Hepatocyte (in vitro differentiated cells): ENCODE measurements around the gene REXO2. TPM values are rescaled to one million over a fixed set of nuclear protein-coding genes. Genes with fewer than 3 reads are reported as not detected.
A peak's percentile ranks its signal among the peaks of the same experiment; 100 is the strongest.

Experiments
- DNase-seq: peaks from one replicate; pipeline ENCODE4 v3.0.0-alpha.2; 2016; ENCODE audit warnings: low spot score
- H2AFZ ChIP-seq: fragments of 200-600 bp; sonication (generic); 2 replicates; pipeline ENCODE4 v1.6.0; 2016; ENCODE audit warnings: antibody characterized with exemption, mild to moderate bottlenecking
- H3K27ac ChIP-seq: fragments of 200-600 bp; sonication (generic); 2 replicates; pipeline ENCODE4 v1.5.1; 2016; ENCODE audit warnings: mild to moderate bottlenecking
- H3K27me3 ChIP-seq: fragments of 200-600 bp; sonication (generic); 2 replicates; pipeline ENCODE4 v1.6.1; 2016
- H3K36me3 ChIP-seq: fragments of 200-600 bp; sonication (generic); replicated peaks from 2 replicates; pipeline ENCODE4 v1.5.1; 2016; ENCODE audit warnings: low read depth; ENCODE audit not compliant: insufficient read depth
- H3K4me1 ChIP-seq: fragments of 200-600 bp; sonication (generic); 2 replicates; pipeline ENCODE4 v1.5.1; 2016; ENCODE audit warnings: mild to moderate bottlenecking, moderate library complexity; ENCODE audit not compliant: insufficient read depth
- H3K4me2 ChIP-seq: fragments of 200-600 bp; sonication (generic); 2 replicates; pipeline ENCODE4 v1.6.0; 2016
- H3K4me3 ChIP-seq: fragments of 200-600 bp; sonication (generic); 2 replicates; pipeline ENCODE4 v1.5.1; 2016; ENCODE audit warnings: mild to moderate bottlenecking
- H3K79me2 ChIP-seq: fragments of 200-600 bp; sonication (generic); 2 replicates; pipeline ENCODE4 v1.6.0; 2017; ENCODE audit warnings: mild to moderate bottlenecking
- H3K9me2 ChIP-seq: fragments of 200-600 bp; sonication (generic); replicated peaks from 2 replicates; pipeline ENCODE4 v1.6.0; 2017; ENCODE audit warnings: mild to moderate bottlenecking; ENCODE audit not compliant: insufficient read depth
- H3K9me3 ChIP-seq: fragments of 200-600 bp; sonication (generic); 2 replicates; pipeline ENCODE4 v1.5.1; 2016; ENCODE audit warnings: low read depth, mild to moderate bottlenecking
- H4K20me1 ChIP-seq: fragments of 200-600 bp; sonication (generic); 2 replicates; pipeline ENCODE4 v1.6.0; 2016; ENCODE audit warnings: mild to moderate bottlenecking; ENCODE audit not compliant: insufficient read depth, poor library complexity, severe bottlenecking
- EZH2 ChIP-seq: fragments of 200-600 bp; sonication (generic); IDR thresholded peaks from 2 replicates; pipeline ENCODE4 v1.6.1; 2016; ENCODE audit warnings: antibody characterized with exemption, mild to moderate bottlenecking, borderline replicate concordance
- EZH2phosphoT487 ChIP-seq: fragments of 200-600 bp; sonication (generic); IDR thresholded peaks from one replicate; pipeline ENCODE4 v1.6.1; 2018; ENCODE audit warnings: antibody characterized with exemption, mild to moderate bottlenecking, low read depth, moderate library complexity; ENCODE audit not compliant: unreplicated experiment, severe bottlenecking
- WGBS: methylation state at CpG from one replicate; pipeline ENCODE4 v1.1.6; 2016; ENCODE audit warnings: low lambda C conversion rate; ENCODE audit errors: missing lambda C conversion rate; 5-methylcytosine and 5-hydroxymethylcytosine counted together
- polyA plus RNA-seq: library from polyadenylated mRNA; unstranded; fragments of >200 nt; fragmentation: Nextera tagmentation; extraction: Ambion mirVana; gene quantifications from 2 replicates; pipeline ENCODE4 v1.2.1, GENCODE V29; 2016
- total RNA-seq: library from RNA; depleted of rRNA; stranded (reverse); fragments of >200 nt; gene quantifications from 2 replicates; pipeline ENCODE4 v1.2.3, GENCODE V29; 2014
- TF ChIP-seq, protein P1 (sequence below): fragments of 200-600 bp; sonication (generic); IDR thresholded peaks from 2 replicates; pipeline ENCODE4 v1.5.1; 2016; ENCODE audit warnings: antibody characterized with exemption, mild to moderate bottlenecking; ENCODE audit not compliant: poor library complexity

The REXO2 gene
- total and polyA plus RNA-seq, 2 experiments from 2014 or later: 124 to 160 TPM

DNA sequence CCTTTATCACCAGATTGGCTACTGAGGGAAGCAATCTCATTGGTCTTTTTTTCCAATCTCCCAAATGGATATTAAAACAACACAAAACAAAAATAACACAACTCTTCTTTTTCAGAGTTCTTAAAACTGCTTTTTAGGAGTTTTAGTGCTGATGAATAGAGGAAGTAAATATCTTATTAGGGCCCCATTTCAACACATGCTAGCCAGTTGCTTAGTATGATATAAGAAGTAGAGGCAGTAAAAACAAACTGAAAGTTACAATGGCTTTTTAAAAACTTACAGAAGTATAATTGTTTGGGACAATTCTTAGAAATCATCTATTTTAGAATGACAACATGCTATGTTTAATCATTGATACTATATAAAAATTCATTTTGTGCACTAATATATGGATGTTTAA is 42.4 kb upstream of the REXO2 start:
- no peaks in the 10 kb centered on the region for H4K20me1 ChIP-seq
- H3K27me3 ChIP-seq: no peaks in the 10 kb centered on the region
- TF ChIP-seq EZH2: no peak
- TF ChIP-seq, protein P1, sequence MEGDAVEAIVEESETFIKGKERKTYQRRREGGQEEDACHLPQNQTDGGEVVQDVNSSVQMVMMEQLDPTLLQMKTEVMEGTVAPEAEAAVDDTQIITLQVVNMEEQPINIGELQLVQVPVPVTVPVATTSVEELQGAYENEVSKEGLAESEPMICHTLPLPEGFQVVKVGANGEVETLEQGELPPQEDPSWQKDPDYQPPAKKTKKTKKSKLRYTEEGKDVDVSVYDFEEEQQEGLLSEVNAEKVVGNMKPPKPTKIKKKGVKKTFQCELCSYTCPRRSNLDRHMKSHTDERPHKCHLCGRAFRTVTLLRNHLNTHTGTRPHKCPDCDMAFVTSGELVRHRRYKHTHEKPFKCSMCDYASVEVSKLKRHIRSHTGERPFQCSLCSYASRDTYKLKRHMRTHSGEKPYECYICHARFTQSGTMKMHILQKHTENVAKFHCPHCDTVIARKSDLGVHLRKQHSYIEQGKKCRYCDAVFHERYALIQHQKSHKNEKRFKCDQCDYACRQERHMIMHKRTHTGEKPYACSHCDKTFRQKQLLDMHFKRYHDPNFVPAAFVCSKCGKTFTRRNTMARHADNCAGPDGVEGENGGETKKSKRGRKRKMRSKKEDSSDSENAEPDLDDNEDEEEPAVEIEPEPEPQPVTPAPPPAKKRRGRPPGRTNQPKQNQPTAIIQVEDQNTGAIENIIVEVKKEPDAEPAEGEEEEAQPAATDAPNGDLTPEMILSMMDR: no peak
- no peak for TF ChIP-seq EZH2phosphoT487

DNA sequence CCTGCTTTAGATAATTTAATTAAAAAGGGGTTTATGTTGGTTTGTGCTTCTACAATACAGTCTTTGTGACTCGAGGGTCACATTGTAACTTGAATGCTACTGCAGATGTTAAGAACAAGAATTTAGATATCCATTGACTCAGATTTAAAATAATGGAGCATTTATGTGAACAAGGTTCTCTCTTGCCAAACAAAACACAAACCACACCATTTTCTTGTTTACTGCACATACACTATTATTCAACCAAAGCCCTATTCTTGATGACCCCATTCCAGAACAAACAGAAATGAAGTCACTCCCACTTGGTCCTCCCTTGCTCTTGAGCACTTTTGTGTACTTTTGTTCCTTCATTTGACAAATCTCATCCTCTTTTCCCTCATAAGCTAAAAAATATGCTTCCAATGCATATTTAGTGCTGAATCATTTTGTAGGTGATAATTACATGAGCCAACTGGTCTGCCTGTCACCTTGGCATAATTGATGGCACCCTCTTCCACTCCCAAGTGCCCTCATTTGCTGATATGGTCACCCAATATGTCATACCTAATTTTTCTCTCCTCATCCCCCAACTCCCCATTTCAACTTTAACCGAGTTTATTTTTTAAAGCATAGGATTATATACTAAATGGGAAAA is 41.8 kb upstream of the REXO2 start:
- Histone ChIP-seq H3K9me3 (no peaks in the 10 kb centered on the region), H3K27ac (no peak overlapping the region), H4K20me1 (no peaks in the 10 kb centered on the region), H3K4me1 (peaks cover 11% of the 10 kb centered on the region), H3K36me3 (no peaks in the 10 kb centered on the region), H2AFZ (no peak overlapping the region), H3K79me2 (peaks cover 30% of the 10 kb centered on the region), H3K9me2 (no peaks in the 10 kb centered on the region), H3K27me3 (no peaks in the 10 kb centered on the region), H3K4me2 (no peak overlapping the region), H3K4me3 (no peak overlapping the region)
- TF ChIP-seq EZH2phosphoT487: no peak
- TF ChIP-seq, protein P1: no peak
- TF ChIP-seq EZH2: no peak
- WGBS: 88% methylated on average over 2 of the region's 2 CpGs
- no peak for DNase-seq

More for the DNA sequence above, 42.4 kb upstream of the REXO2 start:
- no peak overlapping the region for H3K4me2 ChIP-seq
- H3K9me2 ChIP-seq: no peaks in the 10 kb centered on the region
- H3K79me2 ChIP-seq: peaks cover 25% of the 10 kb centered on the region
- no peak for DNase-seq
- no peaks in the 10 kb centered on the region for H3K36me3 ChIP-seq
- H3K9me3 ChIP-seq: no peaks in the 10 kb centered on the region
- no peak overlapping the region for H3K4me3 ChIP-seq
- peaks cover 9% of the 10 kb centered on the region for H3K4me1 ChIP-seq
- H2AFZ ChIP-seq: no peak overlapping the region
- no peak overlapping the region for H3K27ac ChIP-seq

DNA sequence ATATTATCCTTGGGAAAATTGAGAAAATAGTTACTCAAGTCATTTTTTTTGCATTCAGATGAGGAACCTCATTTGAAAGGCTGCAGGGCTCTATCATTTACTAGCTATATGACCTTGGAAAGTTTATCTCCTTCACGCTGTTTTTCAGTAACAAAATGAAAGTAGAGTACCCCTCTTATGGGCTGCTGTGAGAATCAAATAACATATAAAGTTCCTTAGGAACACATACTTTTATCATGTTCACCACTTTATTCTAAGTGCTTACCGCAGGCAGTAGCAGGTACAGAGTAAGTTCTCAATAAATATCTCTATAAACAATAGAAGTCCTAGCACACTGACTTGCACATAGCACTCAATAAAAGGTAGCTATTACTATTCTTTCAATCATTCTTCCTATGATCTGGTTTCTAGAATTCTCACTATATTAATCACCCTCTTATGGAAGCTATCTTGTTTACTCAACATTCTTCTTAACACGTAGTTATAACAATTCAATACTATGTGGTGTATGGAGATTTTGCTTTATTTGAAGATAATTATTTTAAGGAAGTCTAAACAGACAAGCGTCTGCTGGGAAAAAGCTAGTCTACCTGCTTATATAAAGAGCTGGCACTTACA is 40.9 kb upstream of the REXO2 start:
- Histone ChIP-seq H3K9me3 (no peaks in the 10 kb centered on the region), H3K9me2 (no peaks in the 10 kb centered on the region), H4K20me1 (peaks cover 2% of the 10 kb centered on the region), H3K4me2 (peak overlapping the region; percentile 79), H3K27me3 (no peaks in the 10 kb centered on the region), H3K27ac (peak overlapping the region; percentile 99), H2AFZ (no peak overlapping the region), H3K4me3 (peak overlapping the region; percentile 31), H3K4me1 (peaks cover 15% of the 10 kb centered on the region), H3K36me3 (no peaks in the 10 kb centered on the region), H3K79me2 (peaks cover 40% of the 10 kb centered on the region)
- no peak for DNase-seq
- 73% methylated on average over 4 of the region's 4 CpGs for WGBS
- TF ChIP-seq, protein P1: no peak
- TF ChIP-seq EZH2phosphoT487: no peak
- TF ChIP-seq EZH2: no peak
